Inflammatory macrophage (primary cell): ENCODE results near the gene TNRC18.
A peak's percentile ranks its signal among the peaks of the same experiment; 100 is the strongest.

Source experiments
- DNase-seq, 2 donors: peaks; one replicate each; pipeline ENCODE4 v3.0.0-alpha.2; 2020 to 2022

Gene TNRC18

GRCh38 chr7:5428478-5429252, 5.0 kb upstream of the TNRC18 start:
- peak; percentile 73 to 78 for DNase-seq

- DNase-seq = no peak
These were observed 2.5 kb upstream of the TNRC18 start for GRCh38 chr7:5426226-5426475.

GRCh38 chr7:5425507-5426225, 2.0 kb upstream of the TNRC18 start:
- DNase-seq = peak; percentile 84 to 97

DNA sequence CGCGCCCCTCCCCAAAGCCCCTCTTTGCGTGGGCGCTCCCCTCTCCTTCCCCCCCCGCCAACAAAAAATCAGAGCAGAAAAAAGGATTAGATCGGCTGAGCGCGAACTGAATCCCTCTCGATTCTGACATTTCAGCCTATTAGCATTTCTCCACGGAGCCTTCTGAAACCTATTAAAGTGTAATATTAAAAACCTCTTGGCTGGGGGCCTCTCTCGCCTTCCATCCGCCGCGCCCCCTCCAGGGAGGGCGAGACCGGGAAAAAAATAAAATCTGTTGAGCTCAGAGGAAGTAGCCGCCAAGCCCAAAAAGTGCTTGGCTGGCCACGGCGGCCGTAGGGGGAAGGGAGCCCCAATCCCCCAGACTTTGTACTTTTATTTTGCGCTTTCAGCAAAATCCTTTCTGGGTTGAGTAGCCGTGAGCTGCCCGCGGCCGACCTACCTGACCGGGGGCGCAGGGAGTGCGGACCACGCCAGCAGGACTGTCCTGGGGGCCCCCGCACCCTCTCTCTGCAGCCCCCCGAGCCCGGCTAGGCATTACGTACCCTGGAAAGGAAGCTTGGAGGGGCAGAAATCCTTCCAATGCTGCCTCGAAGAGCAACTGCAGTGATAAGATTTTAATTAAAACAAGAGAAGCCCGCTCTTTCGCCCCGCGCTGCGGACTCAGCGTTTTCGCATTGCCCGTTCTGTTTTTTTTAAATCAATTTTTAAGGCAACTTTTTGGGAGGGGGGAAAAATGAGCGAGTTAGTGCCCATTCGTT, 1.3 kb upstream of the TNRC18 start:
- peak; percentile 67 to 70 for DNase-seq

- peak; percentile 98 to 99 for DNase-seq
These were observed 528 bp upstream of the TNRC18 start for GRCh38 chr7:5423976-5424748.

- peak; percentile 43 to 46 for DNase-seq
These were observed 983 bp downstream of the TNRC18 start for GRCh38 chr7:5422396-5423305.

DNA sequence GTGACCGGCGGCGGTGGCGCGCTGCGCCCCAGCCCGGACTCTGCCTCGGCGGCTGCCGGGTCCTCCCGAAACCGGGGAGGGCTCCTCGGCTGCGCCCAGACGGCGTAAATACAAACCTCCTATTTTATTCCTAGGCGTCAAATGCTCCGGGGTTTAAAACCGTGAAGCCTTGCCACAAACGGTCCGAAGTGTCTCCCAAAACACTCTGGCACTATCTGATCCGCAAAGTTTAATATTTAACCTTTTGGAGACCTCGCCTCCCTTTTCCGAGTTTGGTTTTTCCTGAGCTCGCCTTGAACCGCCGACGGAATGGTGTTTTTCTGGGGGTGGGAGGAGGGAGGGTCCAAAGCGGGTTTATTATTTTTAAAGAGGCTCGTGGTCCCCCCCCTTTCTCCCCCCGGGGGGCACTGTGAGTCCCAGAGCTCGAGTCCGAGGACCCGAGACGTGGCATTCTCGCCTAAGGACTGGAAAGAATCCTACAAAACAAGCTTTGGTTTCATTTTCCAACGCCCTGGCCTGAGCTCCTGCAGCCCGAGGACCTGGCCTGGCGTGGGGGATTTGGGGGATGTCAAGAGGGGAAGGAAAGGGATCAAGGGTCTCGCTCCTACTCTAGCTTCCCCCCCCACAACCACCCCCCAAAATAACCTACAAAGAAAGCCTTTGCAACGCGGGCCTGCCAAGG, 1.8 kb downstream of the TNRC18 start:
- peak; percentile 22 to 47 for DNase-seq

- peak; percentile 40 to 64 for DNase-seq
These were observed 2.5 kb downstream of the TNRC18 start for GRCh38 chr7:5420881-5421713.

DNA sequence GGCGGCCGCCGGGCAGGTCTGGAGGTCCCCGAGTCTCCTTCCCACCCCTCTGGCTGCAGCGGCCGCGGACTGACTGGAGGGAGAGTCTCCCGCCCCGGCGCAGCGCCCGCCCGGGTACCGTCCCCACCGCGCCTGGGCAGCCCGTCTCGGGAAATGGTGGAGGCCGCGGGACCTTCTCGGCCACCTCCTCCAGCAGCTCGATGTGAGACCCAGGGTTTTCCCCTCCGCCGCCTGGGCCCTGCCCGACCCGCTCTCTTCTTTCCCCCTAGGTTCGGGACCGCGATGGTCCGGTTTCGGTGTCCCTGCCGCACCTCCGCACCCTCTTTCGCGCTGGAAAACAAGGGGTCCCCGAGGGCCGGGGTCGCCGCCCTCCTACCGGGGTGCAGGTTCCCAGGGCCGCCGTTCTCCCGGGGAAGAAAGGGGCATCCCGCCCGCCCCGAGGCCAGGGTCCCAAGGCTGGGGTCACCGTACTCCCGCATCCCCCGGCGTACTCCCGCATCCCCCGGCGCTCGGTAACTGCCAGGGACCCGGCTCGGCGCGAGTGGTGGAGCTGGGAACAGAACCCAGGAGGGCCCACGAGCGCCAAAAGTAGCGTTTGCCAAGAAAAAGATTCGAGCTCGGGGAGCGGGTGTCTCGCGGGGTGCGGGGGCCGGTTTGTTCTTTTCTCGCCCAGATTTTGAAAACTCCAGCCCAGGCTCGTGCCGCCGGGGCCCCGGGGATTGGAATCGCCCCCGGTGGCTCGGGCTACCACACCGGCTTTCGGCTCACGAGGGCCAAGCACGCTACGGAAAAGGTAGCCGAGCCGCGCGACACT, 3.4 kb downstream of the TNRC18 start:
- DNase-seq = peak in 1 of 2 donors; percentile 21

DNA sequence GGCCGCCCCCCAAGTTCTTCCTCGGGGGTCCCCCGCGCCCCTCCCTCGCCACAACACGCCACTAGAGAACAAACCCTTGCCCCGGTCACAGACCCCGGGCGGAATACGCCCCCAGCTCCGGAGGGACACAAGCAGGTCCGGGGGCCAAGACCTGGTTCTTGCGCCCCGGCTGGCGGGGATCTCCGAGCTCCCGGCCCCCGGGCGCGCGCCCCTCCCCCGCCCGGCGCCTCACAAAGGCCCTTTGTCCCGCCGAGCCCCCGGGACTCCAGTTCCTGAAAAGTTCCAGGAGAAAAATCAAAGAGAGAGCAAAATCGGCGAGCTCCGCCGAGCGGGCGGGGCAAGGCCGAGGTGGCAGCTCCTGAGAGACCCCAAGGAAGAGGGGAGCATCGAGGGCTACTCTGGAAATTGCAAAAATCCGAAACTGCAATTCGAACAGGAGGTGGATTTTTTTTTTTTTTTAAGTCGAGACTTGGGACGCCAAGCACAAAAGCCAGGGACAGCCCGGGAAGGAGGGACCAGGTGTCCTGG, 4.0 kb downstream of the TNRC18 start:
- peak in 1 of 2 donors; percentile 18 for DNase-seq

DNA sequence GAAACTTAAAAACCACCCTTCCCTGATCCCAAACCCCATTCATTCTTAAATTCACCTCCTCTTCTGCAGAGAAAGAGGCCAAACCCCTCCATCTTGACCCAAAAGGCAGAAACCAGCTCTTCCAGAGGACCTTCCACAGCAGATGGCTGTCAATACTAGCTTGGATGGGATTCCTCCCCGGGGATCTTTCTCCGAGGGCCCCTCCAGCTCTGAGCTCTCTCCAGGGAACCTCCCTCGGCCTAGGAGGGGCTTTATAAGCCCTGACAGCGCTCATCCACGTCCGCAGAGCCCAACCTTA, 5.4 kb downstream of the TNRC18 start:
- no peak for DNase-seq

- no peak for DNase-seq
These were observed 6.2 kb downstream of the TNRC18 start for GRCh38 chr7:5417106-5418071.

DNA sequence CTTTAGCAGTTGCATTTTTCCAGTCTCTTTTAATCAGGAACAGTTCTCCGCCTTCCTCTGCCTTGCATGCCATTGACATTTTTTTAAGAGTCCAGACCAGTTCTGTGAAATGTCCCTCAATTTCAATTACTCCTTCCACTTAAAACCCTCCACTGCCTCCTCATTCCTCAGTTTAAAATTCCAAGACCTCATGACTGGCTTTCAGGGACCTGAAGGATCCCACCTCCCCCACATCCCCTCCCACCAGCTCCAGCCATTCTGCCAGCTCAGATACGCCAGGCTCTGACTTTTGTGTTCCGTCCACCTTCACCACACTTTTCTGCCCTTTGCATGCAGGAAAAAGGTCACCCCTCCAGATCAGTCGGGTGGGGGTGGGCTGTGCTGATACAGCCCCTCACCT, 8.7 kb downstream of the TNRC18 start:
- no peak for DNase-seq

- no peak for DNase-seq
These were observed 10.2 kb downstream of the TNRC18 start for GRCh38 chr7:5413449-5413786.

DNA sequence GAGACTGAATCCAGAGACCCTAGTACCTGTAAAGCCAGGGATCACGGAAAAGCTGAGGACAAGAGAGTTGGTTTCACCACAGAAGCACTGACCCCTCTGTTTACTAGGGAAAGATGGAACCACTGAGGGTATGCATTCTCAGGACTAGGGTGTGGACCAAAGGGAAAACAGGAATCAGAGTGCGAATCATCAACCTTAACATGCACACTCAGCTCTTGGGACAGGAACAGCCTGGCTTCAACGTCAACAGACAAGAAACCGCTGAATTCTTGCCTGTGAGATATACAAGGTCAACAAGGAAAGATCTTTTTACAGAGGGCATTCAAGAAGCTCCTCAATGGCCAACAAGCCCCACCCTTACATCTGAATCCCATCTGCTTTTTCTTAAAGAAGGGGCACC, 14.9 kb downstream of the TNRC18 start:
- no peak for DNase-seq

DNA sequence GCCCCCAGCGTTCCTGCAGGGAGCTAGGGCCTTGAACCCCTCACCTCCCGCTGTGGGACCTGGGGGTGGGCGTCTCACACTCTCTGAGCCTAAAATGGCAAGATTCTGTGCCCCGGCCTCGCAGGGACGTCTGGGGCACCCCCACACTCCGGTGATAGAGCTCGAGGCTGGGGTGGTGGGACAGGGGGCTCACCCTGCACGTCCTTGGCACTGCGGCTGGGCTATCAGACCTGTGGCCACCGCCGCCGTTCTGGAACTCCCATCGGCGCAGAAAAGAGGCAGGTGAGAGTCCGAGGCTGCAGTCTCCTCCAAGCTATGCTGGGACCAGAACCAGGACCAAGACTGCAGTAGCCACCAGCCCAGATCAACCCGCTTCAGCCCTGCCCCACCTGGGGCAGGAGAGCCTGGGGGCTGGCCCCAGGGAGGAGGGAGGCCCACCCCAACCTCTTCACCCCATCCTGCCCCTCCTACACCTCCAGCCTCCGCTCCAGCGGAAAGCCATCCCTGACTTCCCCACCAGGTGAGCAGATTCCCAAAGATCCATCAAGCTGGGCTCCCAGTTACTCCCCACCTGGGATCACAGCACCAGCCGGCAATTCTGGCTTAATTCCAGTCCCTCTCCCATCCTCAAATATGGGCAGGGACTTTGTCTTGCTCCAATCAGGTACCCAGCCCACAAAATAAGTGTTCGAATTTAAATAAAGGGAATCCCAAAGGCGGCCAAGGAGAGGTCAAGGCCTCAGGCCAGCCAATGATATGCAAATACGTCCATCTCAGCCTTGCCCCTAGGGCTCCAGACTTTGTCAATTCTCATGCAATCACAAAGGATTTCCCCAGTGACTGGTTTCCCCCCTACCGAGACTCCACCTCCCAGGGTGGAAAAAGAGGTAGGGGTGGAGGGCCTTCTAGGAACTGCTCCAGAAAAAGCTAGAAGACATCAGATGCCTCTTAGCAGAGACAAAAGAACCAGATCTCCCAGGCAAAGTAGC, 16.4 kb downstream of the TNRC18 start:
- no peak for DNase-seq

DNA sequence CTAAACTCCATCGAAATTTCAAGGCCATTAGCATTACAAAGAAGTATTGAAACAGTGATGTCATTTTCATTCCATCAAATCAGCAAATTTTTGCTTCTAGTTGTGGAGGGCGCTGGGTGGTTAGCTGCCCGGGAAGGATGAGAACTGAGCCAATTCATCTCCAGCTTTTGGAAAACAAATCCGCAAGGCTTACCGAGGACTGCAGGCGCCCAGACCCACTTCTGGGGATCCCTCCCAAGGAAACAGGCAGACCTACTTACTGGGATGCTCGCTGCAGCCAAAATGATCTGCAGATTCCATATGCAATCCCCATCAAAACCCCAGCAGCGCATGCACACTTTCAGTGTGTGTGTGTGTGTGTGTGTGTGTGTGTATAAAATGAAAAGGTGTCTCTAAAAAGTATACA, 19.2 kb downstream of the TNRC18 start:
- DNase-seq = no peak
